Right hindlimb (tissue), 1 donor: ENCODE data around the gene PGR.

Experiments
- DNase-seq: peaks from one replicate; pipeline ENCODE4 v3.0.0-alpha.2; 2018

PGR gene

DNA sequence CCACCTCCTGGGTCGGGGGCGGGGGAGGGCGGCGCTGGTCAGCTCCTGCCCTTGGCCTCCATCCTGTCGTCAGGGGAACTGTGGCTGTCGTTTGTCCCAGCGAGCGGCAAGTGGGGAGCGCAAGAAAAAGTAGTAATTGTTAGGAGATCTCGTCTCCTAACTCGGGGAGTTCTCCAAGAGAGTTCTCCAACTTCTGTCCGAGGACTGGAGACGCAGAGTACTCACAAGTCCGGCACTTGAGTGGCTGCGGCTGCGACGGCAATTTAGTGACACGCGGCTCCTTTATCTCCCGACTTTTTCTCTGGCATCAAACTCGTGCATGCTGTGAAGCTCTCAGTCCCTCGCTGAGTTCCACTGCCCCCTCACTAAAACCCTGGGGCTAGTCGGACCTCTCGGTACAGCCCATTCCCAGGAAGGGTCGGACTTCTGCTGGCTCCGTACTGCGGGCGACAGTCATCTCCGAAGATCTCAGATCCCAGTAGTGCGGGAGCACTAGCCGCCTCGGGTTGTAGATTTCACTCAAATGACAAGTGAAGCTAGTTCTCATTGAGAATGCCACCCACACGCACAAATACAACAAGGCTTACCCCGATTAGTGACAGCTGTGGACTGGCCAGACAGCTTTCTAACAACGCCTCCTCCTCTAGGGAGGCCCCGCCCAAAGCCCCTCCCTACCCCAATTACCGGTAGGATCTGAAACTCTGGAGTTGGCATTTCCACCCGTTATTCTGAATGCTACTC, at the start of gene PGR:
Gene PGR, minus strand, starts transcription at position 611 of the 741 bp plus-strand sequence. CDS start 743 bp downstream, outside the sequence.
- peak; percentile 20 for DNase-seq

DNA sequence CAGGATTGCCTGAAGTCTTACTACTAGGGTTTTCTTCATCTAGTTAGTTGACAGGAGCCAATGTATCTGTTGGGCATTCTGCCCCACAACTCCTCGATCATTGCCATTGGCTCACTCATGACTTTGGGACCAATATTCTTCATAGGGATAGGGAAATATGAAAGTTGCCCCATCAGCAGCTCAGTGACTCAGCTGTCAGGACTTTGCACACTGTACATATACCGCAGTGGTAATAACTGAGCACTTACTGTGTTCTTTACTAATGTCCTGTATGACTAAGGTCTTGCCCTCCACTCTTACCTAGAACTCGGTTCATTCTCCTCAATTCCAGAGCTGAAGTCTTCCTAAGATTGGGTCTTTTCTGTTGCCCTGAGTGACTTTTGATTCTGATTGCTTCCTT, 46.8 kb upstream of the PGR start:
- DNase-seq: no peak

DNA sequence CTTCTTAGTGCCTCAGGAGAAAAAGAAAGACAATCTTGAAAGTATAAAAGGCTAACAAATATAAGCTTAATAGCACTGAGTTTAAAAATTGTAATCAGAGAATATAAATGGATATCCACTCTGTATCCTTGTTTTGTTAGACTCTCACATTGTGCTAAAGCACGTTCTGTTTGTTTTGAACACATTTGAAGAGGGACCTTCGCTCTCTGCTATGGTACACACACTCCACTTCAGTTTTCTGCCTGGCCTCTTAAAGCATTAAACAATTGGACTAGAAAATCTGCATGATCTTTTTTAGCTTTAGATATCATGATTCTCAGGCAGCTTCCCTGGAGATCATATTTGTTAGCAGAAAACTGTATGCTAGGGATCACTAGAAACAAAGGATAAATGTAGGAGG, 40.3 kb upstream of the PGR start:
- no peak for DNase-seq

DNA sequence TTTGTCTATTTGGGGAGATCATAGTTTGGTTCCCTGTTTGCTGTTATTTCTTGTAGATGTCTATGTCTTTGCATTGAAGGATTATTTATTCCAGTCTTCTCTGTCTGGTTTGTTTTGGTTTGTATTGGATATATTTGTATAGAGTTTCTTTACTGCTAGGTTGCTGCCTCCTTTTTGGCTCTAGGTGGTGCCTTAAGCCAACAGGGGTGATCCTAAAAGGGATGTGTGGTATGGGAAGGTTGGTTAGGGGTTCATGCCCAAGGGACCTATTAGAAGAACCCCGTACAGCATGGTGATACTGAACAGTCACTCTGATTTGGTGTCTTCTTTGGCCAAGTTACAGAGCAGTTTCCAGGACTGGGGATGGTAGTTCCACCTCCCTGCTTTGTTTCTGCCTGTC, 36.4 kb upstream of the PGR start:
- DNase-seq: no peak

DNA sequence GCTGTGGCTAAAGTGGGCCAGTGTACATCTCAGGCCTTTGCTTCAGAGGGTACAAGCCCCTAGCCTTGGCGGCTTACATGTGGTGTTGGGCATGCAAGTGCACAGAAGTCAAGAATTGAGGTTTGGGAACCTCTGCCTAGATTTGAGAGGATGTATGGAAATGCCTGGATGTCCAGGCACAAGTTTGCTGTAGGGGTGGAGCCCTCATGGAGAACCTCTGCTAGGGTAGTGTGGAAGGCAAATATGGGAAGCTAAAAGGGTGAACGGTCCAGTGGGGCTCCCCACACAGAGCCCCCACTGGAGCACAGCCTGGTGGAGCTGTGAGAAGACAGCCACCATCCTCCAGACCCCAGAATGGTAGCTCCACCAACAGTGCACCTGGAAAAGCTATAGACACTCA, 28.5 kb upstream of the PGR start:
- no peak for DNase-seq

DNA sequence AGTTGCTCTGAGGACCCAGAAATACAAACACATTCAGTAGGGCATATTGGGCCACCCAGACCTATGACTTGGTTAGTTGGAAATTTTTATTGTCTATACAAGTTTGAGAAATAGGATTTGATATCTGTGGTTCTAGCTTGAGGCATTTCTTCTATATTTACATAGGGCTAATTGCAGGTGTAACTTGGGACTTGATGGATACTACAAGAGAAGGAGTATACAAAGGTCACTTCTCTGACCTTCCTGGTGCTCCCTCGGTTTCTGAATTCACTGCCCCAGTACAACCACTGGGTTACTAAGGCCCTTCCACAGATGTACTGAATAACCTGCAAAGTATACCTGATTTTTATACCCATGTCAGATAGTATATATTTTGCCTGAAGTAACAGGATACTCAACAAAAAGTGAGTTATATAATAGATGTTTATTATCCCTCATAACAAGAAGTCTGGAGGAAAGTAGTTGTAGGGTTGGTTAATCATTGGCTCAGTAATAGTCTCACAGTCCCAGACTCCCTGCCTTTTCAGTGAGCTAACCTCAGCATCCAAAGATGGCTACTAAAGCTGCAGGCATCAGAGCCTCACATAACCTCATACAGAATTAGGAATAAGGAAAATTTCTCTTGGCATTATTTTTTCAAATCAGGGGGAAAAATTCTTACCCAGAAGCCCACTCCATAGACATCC, 8.8 kb upstream of the PGR start:
- DNase-seq: no peak

DNA sequence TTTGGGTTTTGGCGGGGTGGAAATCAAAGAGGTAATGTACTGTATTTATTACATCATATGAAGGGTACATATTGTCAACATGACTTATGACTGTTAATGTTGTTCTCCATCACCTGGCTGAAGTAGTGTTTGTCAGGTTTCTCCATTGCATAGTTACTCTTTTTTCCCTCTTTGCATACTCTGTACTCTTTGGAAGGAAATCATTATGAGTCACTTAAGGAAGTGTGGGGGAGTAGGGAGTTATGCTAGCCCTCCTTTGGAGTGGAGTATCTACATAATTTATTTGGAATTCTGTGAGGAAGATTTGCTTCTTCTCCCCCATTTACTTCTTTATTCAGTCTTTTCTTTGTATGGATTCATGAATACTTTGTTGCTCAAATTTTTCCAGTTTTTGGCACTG, 3.6 kb upstream of the PGR start:
- no peak for DNase-seq

DNA sequence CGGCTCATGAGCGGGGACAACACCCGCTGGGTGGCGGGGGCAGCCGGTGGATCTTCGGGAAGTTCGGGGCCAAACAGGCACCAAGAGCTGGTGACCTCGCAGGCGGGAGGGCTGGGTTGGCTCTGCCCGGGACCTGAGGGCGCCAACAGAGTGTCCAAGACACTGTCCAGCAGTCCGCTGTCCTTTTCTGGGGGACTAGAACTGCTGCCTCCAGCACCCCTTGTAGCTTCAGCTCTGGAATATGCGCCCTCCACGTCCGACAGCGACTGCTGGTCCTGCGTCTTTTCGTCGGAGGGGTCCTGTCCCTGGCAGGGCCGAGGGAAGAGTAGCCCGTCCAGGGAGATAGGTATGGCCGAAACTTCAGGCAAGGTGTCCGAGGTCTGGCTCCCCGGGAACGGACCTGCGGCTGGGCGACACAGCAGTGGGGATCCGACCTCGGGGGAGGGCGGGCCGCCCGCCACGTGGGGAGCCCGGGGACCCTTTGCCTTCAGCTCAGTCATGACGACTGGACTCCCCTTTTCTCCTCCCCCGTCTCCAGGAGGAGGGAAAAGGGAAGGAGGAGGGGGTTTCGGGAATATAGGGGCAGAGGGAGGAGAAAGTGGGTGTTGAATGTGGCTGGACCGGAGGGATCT, 926 bp downstream of the PGR start:
- peak; percentile 24 for DNase-seq

DNA sequence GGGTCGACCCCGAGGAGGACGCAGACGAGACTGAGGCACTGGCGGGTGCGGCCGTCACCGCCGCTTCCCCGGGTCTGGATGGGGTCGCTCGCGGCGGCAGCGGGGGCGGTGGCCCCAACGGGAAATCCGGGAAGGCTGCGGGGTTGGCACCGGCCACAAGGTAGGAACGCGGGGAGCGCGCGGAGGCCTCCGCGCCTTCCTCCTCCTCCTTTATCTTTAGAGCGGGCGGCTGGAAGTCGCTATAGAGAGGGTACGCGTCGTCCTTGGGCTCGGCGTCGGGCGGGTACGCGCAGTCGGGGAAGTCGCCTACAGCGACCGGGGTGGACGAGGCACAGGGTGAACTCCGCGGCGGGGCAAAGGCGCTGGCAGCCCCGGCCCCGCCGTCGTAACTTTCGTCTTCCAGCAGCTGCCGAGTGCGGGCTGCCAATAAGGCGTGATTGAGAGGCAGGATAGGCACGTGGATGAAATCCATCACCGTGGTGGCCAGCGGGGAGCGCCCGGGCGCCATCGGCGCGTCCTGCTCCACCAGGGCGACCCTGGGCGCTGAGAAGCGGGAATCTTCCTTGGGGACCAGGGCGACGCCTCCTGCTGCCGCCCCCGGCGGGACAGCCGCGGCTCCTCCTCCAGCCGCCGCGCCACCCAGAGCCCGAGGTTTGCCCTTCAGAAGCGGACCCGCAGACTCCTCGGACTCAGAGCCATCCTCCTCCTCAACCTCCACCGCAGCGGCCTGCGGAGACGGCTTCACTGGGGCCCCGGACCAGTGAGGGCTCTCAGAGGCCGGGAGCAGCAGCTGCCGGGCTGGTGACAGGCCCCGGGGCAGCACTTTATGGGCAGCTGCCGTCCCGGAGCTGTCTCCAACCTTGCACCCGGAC, 1.7 kb downstream of the PGR start:
- DNase-seq: peak; percentile 28

DNA sequence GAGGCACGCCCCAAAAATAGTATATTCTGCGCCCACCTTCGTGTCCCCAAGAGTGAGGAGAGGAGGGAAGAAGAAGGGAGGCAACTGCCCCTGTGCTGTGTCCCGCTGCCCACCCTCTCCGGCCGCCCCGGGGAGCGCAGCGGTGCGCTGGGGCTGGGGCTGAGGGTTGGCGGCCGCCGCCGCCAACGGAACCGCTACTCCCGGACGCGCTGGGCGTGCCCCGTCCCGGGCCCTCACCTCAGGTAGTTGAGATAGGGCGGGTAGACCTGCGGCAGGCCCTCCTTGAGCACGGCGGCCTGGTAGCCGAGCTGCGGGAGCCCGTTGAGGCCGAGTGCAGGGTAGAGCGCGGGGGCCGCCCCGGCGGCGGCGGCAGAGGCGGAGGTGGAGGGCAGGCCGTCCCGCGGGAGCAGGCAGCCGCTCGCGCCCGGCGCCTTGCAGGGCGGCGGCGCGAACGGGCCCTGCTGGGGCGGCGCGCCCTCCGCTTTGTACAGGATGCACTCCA, 2.4 kb downstream of the PGR start:
- DNase-seq: peak; percentile 17

DNA sequence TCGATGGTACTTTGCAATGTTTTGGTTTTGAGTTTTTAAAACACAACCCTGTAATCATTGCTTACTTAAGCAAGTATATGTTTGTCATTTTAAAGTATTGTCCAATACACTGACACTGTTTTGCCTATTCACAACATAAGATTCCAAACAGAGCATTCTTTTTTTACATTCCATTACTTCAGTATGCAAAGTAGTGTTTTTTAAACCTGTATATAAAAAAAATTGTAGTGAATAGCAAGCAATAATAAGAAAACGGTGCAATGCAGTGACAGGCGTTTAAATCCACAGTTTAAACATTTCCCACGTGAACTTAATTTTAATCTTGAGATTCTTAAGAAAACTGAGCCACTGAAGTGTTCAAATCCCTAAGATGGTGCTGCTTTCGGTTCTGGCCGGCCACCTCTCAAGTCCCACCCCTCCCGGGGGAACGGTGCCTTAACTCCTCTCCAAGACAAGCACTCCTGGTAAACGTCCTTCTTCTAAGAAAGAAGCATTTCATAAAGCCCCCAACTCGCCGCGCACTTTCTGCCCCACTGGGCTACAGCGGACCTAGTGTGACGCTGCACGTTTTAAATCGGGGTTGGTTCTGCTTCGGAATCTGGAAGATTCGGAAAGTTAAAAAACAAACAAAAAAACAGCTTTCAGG, 2.9 kb downstream of the PGR start:
- peak; percentile 22 for DNase-seq

DNA sequence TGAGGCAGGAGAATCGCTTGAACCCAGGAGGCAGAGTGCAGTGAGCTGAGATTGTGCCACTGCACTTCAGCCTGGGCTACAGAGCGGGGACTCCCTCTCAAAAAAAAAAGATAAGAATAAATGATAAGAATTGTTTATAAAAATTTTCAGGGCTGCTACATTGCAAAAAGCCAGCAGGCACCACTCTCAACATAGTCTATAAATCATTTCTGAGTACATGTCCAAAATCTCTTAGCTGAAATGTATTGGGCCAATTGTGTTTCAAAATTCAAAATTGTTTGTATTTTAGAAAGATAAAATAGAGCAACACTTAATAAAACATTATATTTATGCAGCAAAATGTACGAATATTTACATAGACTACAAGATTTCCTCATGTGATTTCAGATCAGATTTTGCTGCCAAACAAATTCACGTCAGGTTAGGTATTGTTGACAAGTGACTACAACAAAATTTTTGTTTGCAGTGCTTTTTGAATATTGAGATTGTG, 13.9 kb downstream of the PGR start:
- DNase-seq: no peak

DNA sequence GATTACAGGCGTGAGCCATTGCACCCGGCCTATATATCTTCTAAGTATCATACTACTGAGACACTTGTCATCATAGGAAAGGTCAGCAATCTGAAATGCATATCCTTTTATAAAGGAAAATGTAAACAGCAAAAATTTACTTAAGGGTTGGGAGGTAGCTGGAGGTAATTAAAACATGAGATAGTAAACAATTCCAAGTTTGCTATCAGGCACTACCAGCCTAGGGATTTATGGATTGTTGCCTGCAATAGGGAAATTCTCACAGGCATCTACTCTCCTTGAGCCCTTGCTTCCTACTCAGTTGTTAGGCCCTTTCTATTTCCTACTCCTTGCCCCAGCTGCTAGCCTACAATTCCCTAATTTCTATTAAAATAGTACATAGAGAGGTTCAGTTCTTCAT, 16.1 kb downstream of the PGR start:
- no peak for DNase-seq

DNA sequence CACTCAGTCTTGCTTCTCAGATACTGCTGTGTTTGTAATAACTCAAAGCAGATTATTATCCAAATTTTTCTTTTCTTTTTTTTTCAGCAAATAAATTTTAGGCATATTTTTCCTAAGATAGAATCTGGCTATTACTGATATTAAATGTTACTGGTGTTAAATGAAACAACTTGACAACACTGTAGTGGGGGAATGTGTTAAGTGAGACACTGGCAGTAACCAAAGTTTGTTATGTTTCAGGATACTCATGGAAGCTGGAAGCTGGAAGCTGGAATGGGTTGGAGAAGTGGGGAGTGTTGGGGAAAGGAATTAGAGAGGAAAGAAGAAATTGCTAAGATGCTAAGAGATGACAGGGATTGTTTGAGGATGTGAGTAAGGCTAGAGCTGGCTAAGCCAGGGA, 24.9 kb downstream of the PGR start:
- DNase-seq: no peak

DNA sequence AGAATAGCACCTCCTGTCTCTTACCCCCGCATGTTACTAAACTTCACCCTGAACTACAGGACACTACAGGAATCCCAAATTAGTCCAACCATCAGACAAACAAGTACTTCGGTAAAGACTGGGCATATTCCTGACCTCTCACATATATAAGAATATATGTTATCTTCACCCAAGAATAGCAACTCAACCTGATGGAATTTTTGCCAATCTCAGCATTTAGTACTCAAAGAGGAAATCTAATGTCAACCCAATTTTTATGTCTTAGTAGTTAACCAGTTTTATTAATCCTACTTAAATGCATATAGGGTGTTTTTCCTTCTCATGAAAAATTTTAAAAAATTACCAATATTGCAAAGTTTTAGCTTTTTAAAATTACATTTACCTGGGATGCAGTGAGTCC, 26.2 kb downstream of the PGR start:
- no peak for DNase-seq

DNA sequence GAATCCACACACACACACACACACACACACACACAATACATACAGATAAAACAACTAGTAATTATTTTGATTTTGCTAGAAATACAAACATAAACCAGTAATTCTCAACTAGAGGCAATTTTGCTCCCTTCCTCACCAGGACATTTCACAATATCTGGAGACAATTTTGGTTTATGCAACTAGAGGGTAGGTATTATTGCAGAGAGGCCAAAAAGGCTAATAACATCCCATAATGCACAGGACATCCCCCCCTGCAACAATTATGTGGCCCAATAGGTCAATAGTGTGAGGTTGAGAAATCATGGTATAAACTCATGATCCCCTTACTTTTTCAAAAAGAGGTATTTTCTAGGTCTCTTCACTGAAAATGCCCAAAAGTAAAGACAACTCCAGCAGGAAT, 29.0 kb downstream of the PGR start:
- no peak for DNase-seq

DNA sequence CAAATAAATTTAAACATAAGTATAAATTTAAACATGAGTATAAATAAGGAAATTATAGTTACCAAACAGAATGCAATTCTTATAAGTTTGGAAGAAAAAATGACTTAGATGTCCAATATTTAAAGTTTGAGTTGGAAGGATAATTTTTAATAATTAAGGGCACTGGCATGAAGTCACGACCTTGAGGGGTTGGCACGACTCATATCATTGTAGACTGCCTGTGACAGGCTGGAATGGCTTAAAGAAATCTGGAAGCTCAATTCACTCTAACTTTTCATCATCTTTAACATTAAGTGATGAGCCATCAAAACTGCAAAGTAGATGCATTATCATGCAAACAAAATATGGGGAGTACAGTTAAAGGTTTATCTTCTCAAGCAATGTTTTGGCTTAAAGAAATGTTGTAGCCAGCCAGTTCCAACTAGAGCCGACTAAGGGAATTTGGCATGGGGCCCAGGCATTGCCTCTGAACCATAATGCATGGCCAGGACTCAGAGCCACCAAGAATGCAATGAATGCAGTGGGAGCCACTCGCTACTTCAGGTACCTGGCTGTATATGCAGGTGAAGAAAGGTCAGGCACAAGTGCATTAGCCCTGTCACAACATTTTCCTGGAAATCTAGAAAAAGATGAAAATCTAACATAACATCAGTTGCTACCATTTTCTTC, 33.4 kb downstream of the PGR start:
- DNase-seq: no peak

DNA sequence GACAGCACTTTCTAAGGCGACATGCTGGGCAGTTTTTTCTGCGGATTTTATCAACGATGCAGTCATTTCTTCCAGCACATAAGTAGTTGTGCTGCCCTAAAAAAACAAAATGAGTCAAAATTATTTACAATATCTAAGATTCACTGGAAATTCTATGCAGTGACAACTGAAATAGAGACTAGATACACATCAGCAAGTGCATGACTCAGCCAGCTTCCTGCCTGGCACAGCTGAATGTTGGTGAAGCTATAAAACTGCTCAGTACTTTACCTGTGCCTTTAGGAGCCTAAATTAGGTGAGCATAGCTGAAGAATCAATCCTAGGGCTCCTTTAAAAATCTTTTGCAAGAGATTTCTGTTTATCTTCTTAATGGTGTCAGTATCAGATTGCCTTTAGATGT, 37.8 kb downstream of the PGR start:
- no peak for DNase-seq

DNA sequence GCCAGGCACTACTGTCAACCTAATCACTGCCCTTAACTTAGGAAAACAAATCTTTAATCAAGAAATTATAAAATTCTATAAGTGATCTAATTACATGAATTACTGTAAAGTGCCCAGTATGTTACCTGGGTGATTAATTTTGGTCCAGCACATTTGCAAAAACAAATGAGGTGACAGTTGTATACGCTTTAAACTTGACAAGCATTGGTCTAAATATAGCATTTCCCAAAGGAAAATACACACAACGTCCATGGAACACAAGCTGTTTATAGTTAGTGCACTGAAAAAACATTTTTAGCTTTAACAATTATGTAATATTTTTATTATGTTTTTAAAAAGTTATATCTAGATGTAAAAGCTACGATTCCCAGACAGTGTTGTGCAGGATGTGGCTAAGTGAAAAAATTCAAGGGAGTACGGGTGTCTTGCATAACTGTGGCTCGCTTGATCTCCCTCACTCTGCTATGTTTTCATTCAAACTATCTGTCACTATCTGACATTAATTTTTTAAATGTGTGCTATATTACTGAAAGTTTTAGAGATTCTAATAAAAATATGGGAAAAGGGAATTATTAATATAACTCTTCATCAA, 38.8 kb downstream of the PGR start:
- no peak for DNase-seq

DNA sequence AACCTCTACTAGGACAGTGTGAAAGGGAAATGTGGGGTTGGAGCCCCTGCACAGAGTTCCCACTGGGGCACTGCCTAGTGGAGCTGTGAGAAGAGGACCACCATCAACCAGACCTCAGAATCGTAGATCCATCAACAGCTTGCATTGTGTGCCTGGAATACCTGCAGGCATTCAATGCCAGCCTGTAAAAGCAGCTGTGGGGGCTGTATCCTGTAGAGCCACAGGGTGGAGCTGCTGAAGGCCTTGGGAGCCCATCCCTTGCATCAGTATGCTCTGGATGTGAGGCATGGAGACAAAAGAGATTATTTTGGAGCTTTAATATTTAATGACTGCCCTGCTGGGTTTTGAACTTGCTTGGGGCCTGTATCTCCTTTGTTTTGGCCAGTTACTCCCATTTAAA, 46.3 kb downstream of the PGR start:
- no peak for DNase-seq

DNA sequence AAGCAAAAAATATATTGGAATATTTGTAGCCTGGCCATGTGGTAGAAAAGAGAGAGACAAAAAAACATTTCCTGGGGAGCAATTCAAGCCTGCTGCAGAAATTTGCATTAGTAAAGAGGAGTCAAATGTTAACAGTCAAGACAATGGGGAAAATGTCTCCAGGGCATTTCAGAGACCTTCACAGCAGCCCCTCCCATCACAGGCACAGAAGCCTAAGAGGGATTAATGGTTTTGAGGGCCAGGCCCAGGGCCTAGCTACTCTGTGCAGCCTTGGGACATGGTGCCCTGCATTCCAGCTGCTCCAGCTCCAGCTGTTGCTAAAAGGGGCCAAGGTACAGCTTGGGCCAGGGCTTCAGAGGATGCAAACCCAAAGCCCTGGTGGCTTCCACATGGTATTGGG, 46.8 kb downstream of the PGR start:
- no peak for DNase-seq
